OCI-M2 (cell line): ENCODE data around the gene GYG2.
"Not testable (repeated sequence)": the region's sequence is repeated elsewhere in the genome, so short reads cannot be mapped to it uniquely, and the experiment has no call there.

Source experiments
- DNase-seq: peaks from one replicate; lab custom pipeline; 2025; ENCODE audit not compliant: unreplicated experiment; lab: John Stamatoyannopoulos, UW

Gene GYG2

GRCh38 chrX:2867206-2867605 is 38.5 kb downstream of the GYG2 start:
- no peak for DNase-seq

- no peak for DNase-seq
Measured at GRCh38 chrX:2870650-2871049, 41.9 kb downstream of the GYG2 start.

- DNase-seq = no peak
Measured at GRCh38 chrX:2871831-2872230, 43.1 kb downstream of the GYG2 start.

- DNase-seq = no peak
Measured at GRCh38 chrX:2872671-2873277, 44.0 kb downstream of the GYG2 start.

- no peak for DNase-seq
Measured at GRCh38 chrX:2874222-2875135, 45.7 kb downstream of the GYG2 start.

GRCh38 chrX:2875136-2875481 is 46.4 kb downstream of the GYG2 start:
- DNase-seq = no peak

GRCh38 chrX:2875798-2876399 is 47.2 kb downstream of the GYG2 start:
- no peak for DNase-seq

- DNase-seq = no peak
Measured at GRCh38 chrX:2878563-2878962, 49.8 kb downstream of the GYG2 start.

GRCh38 chrX:2879670-2880069 is 50.9 kb downstream of the GYG2 start:
- no peak for DNase-seq

GRCh38 chrX:2883770-2884169 is 55.0 kb downstream of the GYG2 start:
- DNase-seq = no peak

GRCh38 chrX:2888309-2888708 is 59.6 kb downstream of the GYG2 start:
- no peak for DNase-seq

- no peak for DNase-seq
Measured at GRCh38 chrX:2889045-2889605, 60.4 kb downstream of the GYG2 start.

GRCh38 chrX:2889706-2890490 is 61.2 kb downstream of the GYG2 start:
- DNase-seq = not testable (repeated sequence)

- not testable (repeated sequence) for DNase-seq
Measured at GRCh38 chrX:2890536-2891460, 62.1 kb downstream of the GYG2 start.

- DNase-seq = no peak
Measured at GRCh38 chrX:2892816-2893215, 64.1 kb downstream of the GYG2 start.

GRCh38 chrX:2894885-2895292 is 66.2 kb downstream of the GYG2 start:
- DNase-seq = no peak

- no peak for DNase-seq
Measured at GRCh38 chrX:2897311-2897689, 68.6 kb downstream of the GYG2 start.

GRCh38 chrX:2897690-2898623 is 69.2 kb downstream of the GYG2 start:
- not testable (repeated sequence) for DNase-seq
